SJCRH30 (cell line): ENCODE data around the gene CD300E. TPM values are rescaled to one million over a fixed set of nuclear protein-coding genes. Genes with fewer than 3 reads are reported as not detected.
"Not testable (repeated sequence)": the region's sequence is repeated elsewhere in the genome, so short reads cannot be mapped to it uniquely, and the experiment has no call there.

Source experiments
- DNase-seq, 2 experiments: peaks; one replicate each; pipeline ENCODE4 v3.0.0-alpha.2; 2015 to 2020
- H3K27ac ChIP-seq: fragments of 250-450 bp; sonication (Bioruptor Pico); 2 replicates; pipeline ENCODE4 v1.5.1; 2020; ENCODE audit warnings: mild to moderate bottlenecking, moderate library complexity
- H3K27me3 ChIP-seq: fragments of 250-450 bp; sonication (Bioruptor Pico); 2 replicates; pipeline ENCODE4 v1.5.1; 2020; ENCODE audit warnings: mild to moderate bottlenecking, moderate library complexity
- H3K36me3 ChIP-seq: fragments of 250-450 bp; sonication (Bioruptor Pico); 2 replicates; pipeline ENCODE4 v1.5.1; 2020; ENCODE audit warnings: mild to moderate bottlenecking, moderate library complexity
- H3K4me1 ChIP-seq: fragments of 250-450 bp; sonication (Bioruptor Pico); 2 replicates; pipeline ENCODE4 v1.5.1; 2020; ENCODE audit warnings: mild to moderate bottlenecking, moderate library complexity
- H3K4me3 ChIP-seq: fragments of 250-450 bp; sonication (Bioruptor Pico); 2 replicates; pipeline ENCODE4 v1.5.1; 2020; ENCODE audit warnings: mild to moderate bottlenecking, moderate library complexity
- H3K9me3 ChIP-seq: fragments of 250-450 bp; sonication (Bioruptor Pico); replicated peaks from 2 replicates; pipeline ENCODE4 v1.5.1; 2020; ENCODE audit warnings: mild to moderate bottlenecking, moderate library complexity
- total RNA-seq: library from RNA; depleted of rRNA; stranded (reverse); fragments of >200 nt; shearing (Covaris generic); gene quantifications from 2 replicates; pipeline ENCODE4 v1.2.3, GENCODE V29; 2014

Gene CD300E
- total RNA-seq, 1 experiment from 2014 or later: 0.22 TPM

DNA sequence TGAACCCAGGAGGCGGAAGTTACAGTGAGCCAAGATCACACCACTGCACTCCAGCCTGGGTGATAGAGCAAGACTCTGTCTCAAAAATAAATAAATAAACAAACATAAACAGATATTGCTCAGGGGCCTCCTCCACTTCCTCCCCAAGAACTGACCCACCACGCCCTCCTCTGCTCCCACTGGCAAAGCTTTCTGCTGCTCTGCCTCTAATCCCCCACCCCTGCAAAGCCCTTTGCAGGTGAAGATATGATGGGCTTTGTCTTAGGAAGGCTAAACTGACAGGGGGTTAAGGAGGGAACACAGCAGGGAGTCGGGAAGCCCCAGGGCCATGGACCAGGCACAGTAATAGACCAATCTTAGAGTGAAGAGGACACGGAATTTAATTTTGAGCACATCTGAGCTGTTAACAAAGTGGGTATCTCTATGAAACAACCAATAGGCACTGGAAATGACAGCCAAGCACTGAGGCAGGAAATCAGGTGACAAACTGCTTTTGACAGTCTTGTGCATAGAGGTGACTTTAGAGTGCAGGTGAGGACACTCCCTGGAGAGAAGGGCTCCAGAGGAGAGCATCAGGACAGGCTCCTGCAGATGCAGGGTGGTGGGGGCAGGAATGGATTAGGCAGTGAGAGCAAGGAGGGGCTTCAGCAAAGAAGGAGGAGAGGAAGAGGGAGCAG lies 25.1 kb downstream of the CD300E start:
- Histone ChIP-seq H3K36me3 (no peaks in the 10 kb centered on the region), H3K4me1 (no peaks in the 10 kb centered on the region)

DNA sequence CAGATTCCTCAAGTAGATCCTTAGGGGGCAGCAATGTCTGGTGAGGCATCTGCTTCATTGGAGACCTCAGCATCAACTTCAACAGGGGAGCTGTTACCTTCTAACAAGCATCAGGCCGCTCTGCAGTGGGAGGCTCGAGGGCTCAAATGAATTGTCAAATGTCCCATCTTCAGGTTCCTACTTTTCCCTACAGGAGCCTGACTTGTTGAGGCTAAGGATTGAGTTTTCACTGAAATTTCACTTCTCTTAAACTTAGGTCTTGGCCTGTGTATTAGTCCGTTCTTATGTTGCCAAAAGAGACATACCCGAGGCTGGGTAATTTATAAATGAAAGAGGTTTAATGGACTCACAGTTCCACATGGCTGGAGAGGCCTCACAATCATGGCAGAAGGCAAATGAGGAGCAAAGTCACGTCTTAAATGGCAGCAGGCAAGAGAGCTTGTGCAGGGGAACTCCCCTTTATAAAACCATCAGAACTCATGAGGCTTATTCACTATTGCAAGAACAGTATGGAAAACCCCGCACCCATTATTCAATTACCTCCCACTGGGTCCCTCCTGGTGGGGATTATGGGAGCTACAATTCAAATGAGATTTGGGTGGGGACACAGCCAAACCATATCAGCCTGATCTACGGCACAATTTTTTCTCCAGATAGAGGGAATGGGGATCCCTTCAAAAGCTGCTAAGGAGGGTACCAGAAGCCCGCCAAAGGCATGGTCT lies 26.3 kb downstream of the CD300E start:
- Histone ChIP-seq H3K27ac (no peak overlapping the region), H3K36me3 (no peaks in the 10 kb centered on the region), H3K9me3 (no peaks in the 10 kb centered on the region), H3K4me3 (no peak overlapping the region), H3K4me1 (no peaks in the 10 kb centered on the region), H3K27me3 (peaks cover 23% of the 10 kb centered on the region)
- DNase-seq: no peak

More for the DNA sequence above, 25.1 kb downstream of the CD300E start:
- no peak for DNase-seq
- Histone ChIP-seq H3K27ac (no peak overlapping the region), H3K27me3 (peaks cover 21% of the 10 kb centered on the region), H3K4me3 (no peak overlapping the region), H3K9me3 (no peaks in the 10 kb centered on the region)

DNA sequence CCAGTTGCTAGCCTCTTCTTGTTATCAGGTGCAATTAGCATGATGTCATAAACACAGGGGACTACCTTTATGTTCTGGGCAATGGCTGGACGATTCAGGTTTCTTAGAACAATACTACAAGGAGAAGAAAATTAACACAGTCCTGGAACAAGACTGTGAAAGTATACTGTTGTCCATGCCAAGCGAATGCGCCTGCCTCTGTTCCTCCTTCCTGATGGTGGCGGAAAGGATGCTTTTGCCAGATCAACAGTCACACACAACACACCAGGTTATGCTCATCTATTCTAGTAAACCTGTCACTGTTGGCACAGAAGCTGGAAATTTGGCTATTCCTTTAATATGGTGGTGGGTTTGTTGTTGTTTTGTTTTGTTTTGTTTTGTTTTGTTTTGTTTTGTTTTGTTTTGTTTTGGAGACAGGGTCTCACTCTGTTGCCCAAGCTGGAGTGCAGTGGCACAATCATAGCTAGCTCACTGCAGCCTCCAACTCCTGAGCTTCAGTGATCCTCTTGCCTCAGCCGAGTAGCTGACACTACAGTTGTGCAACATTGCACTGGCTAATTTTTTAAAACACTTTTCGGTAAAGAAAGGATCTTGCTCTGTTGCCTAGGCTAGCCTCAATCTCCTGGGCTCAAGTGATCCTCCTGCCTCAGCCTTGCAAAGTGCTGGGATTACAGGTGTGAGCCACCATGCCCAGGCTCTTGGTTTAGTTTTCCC lies 28.3 kb downstream of the CD300E start:
- no peaks in the 10 kb centered on the region for H3K4me1 ChIP-seq
- no peak overlapping the region for H3K27ac ChIP-seq
- H3K36me3 ChIP-seq: no peaks in the 10 kb centered on the region
- no peaks in the 10 kb centered on the region for H3K9me3 ChIP-seq
- DNase-seq: no peak
- peaks cover 17% of the 10 kb centered on the region for H3K27me3 ChIP-seq
- no peak overlapping the region for H3K4me3 ChIP-seq

DNA sequence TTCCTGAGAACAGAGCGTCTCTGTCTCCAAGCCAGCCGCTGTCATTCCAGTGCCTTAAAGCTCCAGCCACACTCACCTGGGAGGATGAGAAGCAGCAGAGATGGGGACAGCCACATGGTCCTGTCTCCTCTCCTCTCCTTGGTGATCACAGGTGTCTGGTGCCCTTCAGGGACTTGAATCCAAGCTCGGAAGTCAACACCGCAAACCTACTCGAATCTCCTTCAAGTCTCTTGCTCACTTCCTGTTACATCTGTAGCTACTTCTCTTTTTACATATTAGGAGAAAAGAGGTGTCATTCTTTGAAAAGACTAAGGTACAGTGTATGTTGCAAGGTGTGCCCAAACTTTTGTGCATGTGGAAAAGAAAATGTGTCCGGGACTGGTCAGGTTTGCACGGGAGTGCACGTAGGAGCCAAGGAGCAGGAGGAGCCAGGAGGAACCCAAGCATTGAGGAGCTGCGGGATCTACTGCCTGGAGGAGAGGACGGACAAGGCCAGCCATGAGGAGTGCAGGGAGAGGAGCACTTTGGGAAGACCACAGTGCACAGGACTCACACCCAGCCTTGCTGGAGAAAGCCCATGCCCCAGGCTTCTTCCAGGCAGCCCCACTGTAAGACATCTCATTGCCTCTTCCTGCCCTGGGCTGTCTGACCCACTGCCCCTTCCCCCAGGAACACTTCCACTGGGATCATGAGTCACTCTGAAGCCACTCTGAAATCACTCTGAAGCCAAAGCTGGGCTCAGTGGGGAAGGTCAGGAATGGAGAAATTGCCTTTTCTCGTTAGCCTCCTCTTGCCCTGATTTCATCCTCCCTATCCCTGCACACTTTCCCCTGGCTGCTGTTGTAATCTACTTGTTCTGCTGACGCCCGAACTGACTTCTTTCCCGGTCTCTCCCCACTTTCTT lies 31.2 kb downstream of the CD300E start, which contains the start of gene CD300LD:
TSS of gene CD300LD (minus strand) at position 197 of the 904 bp plus-strand sequence. CDS start at position 116, 81 bp downstream.
- Histone ChIP-seq H3K36me3 (no peaks in the 10 kb centered on the region), H3K27ac (no peak within 1 kb of the TSS), H3K27me3 (peaks cover 15% of the 10 kb centered on the region), H3K4me1 (no peaks in the 10 kb centered on the region), H3K9me3 (no peaks in the 10 kb centered on the region), H3K4me3 (no peak within 1 kb of the TSS)
- no peak for DNase-seq

DNA sequence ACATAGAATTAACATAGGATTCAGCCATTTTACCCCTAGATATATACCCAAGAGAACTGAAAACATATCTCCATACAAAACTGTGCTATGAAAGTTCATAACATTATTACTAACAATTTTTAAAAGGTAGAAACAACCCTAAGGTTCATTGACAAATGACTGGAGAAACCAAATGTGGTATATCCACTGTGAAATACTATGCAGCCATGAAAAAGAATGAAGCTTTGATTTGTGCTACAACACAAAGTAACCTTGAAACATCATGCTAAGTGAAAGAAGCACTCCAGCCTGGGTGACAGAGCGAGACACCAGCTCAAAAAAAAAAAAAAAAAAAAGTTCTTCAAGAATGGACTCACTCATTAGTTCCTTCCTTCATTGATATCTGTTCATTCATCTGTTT lies 32.0 kb downstream of the CD300E start:
- Histone ChIP-seq H3K27ac (no peak overlapping the region), H3K4me1 (no peaks in the 10 kb centered on the region), H3K27me3 (peaks cover 18% of the 10 kb centered on the region), H3K9me3 (no peaks in the 10 kb centered on the region), H3K4me3 (no peak overlapping the region), H3K36me3 (no peaks in the 10 kb centered on the region)
- DNase-seq: no peak

DNA sequence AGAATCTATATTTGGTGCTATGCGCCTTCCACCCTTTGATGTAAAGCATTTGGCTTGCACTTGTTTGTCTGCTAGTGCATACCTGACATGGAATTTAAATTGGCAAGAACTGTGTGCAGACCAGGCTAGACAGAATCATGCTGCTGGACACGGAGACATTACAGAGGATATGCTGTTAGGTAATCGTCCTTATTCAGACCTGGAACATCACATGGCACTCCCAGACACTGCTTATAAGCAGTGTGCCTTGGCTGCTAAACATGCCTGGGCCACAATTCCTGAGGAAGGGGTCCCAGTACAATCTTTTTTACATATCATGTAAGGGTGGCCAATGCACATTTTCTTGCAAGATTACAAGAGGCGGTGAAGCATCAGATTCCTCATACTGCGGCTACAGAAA lies 37.8 kb downstream of the CD300E start:
- Histone ChIP-seq H3K36me3 (no peaks in the 10 kb centered on the region), H3K27ac (no peak overlapping the region)
- no peak for DNase-seq

DNA sequence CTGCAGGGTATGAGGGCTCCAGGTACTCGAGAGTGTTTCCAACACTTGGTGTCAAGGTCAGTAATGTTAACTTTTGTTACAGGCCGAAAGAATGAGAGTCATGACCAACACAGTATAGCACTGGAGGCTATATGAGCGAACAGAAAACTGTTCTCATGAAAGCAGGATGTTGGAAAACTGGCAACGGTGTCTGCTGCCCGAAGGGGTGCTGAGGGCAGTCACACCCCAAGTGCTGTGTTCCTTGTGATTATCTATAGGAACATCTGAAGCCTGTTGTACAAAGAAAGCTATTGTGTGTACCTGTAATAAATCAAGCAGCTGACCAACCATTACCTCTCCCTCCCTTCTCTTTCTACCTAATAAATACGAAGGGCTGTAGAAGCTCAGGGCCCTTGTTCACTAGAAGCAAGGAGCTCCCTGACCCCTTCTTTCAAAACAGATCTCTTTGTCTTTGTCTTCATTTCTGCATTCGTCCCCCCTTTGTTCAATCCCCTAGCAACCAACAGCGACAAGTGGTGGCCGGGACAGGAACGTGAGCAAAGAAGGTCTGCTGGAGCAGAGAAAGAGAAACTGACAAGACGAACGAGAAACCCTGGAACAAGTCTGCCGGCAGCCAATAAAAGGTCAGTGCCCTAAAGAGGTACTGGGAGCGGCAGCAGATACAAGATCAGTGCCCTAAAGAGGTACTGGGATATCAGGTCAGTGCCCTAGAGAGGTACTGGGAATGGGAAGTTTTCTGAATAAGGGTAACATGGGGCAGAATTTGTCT lies 39.1 kb downstream of the CD300E start:
- no peaks in the 10 kb centered on the region for H3K36me3 ChIP-seq
- no peak overlapping the region for H3K27ac ChIP-seq
- no peaks in the 10 kb centered on the region for H3K4me1 ChIP-seq
- H3K27me3 ChIP-seq: peaks cover 19% of the 10 kb centered on the region
- no peaks in the 10 kb centered on the region for H3K9me3 ChIP-seq
- H3K4me3 ChIP-seq: no peak overlapping the region
- DNase-seq: no peak

More for the DNA sequence above, 37.8 kb downstream of the CD300E start:
- Histone ChIP-seq H3K4me1 (no peaks in the 10 kb centered on the region), H3K9me3 (no peaks in the 10 kb centered on the region), H3K27me3 (peaks cover 19% of the 10 kb centered on the region), H3K4me3 (no peak overlapping the region)

DNA sequence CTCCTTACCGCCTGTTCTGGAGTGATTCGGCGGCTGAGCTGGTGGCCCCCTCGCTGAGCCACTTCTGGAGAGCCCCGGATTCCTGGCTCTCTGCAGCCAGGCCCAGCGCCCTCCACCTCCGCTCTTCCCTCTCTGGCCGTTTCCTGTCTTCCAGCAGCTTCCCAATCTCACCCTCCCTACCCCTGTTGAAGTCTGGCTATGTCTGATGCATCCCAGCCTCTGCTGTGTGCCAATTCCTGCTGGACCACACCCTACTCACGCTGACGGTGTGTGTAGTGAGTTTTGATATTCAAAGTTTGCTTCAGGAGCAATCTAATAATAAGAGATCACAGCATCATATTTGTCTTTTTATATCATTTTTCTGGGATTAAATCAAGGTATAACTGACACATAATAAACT lies 40.9 kb downstream of the CD300E start:
- no peaks in the 10 kb centered on the region for H3K4me1 ChIP-seq
- no peak for DNase-seq
- no peak overlapping the region for H3K27ac ChIP-seq
- H3K9me3 ChIP-seq: no peaks in the 10 kb centered on the region
- no peak overlapping the region for H3K4me3 ChIP-seq
- no peaks in the 10 kb centered on the region for H3K36me3 ChIP-seq
- peaks cover 23% of the 10 kb centered on the region for H3K27me3 ChIP-seq

DNA sequence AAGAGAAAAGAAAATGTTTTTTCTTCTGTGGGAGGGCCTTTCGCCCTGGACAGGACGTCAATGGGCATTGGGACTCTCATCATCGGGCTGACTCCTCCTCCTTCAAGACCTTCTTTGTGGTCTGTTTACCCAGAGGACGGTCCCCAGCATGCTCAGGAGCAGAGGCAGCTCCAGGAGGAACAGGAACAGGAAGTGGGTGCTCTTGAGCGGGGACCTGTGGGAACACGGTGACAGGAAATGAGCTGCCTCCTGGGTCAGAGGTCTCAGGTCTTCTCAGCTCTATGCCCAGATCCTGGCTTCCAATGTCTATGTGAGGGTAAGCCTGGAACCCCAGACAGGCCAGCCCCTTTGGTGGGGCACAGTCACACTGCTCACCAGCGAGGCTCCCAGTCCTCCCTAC lies 43.6 kb downstream of the CD300E start:
- H3K27ac ChIP-seq: no peak overlapping the region
- H3K4me1 ChIP-seq: no peaks in the 10 kb centered on the region
- no peak for DNase-seq
- H3K36me3 ChIP-seq: no peaks in the 10 kb centered on the region
- H3K4me3 ChIP-seq: no peak overlapping the region
- H3K27me3 ChIP-seq: peaks cover 12% of the 10 kb centered on the region; the same call in 1 of the 2 replicates
- no peaks in the 10 kb centered on the region for H3K9me3 ChIP-seq

DNA sequence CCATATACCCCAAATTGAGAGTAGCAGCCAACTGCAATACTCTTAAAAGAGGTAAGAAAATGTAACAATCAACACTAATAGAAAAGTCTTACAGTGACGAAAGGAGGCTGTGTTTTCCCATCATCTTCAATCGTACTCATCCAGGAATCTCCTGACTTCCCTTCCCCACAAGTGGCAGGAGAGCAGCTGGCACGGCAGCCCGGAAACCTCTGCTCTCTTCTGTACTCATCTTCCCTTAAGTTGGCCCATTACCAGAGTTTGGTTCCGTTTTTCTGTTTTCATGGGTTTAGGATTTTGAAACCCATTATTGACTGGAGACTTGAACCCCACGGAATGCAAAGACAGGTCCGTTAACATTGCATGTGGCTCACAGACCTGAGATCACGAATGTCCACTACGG lies 44.6 kb downstream of the CD300E start:
- Histone ChIP-seq H3K4me3 (no peak overlapping the region), H3K27ac (no peak overlapping the region), H3K4me1 (no peaks in the 10 kb centered on the region), H3K36me3 (no peaks in the 10 kb centered on the region), H3K9me3 (no peaks in the 10 kb centered on the region), H3K27me3 (peaks cover 15% of the 10 kb centered on the region)
- no peak for DNase-seq

DNA sequence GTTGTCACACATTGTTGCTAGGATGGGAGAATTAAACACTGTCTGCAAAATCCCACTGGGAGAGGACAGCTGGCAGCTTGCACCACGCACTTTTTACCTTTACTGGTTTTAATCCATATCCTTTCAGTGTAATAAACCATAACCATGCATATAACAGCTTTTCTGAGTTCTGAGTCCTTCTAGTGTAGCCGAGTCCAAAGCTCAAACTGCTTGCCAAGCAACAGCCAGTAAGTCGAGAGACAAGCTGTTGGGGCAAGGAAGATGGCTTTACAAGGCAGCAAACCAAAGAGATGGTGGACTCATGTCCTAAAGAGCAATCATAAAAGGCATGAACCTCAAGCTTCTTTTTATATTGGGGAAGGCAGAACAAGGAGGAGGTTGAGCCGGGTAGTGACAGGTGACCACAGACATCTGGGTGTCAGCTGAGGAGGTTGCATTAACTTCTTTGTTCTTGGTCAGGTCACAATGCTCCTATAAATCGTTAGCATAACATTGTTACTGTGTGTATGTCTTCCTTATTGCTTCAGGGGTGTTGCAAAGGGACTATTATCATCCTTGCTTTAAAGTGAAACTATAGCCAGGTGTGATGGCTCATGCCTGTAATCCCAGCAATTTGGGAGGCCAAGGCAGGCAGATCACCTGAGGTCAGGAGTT lies 48.9 kb downstream of the CD300E start:
- Histone ChIP-seq H3K36me3 (no peaks in the 10 kb centered on the region), H3K4me1 (peaks cover 2% of the 10 kb centered on the region; the same call in 1 of the 2 replicates), H3K27me3 (peaks cover 24% of the 10 kb centered on the region), H3K4me3 (no peak overlapping the region), H3K27ac (no peak overlapping the region), H3K9me3 (no peaks in the 10 kb centered on the region; the same call in 1 of the 2 replicates)
- no peak for DNase-seq

DNA sequence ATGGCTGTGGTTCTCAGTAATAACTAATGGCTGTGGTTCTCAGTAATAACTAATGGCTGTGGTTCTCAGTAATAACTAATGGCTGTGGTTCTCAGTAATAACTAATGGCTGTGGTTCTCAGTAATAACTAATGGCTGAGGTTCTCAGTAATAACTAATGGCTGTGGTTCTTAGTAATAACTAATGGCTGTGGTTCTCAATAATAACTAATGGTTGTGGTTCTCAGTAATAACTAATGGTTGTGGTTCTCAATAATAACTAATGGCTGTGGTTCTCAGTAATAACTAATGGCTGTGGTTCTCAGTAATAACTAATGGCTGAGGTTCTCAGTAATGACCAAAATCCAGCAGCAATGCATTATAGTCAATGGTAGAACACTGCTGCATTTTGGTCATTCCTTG lies 49.9 kb downstream of the CD300E start:
- H3K27me3 ChIP-seq: peaks cover 20% of the 10 kb centered on the region
- H3K27ac ChIP-seq, H3K4me3 ChIP-seq, H3K4me1 ChIP-seq, H3K36me3 ChIP-seq, H3K9me3 ChIP-seq, DNase-seq: not testable (repeated sequence)

DNA sequence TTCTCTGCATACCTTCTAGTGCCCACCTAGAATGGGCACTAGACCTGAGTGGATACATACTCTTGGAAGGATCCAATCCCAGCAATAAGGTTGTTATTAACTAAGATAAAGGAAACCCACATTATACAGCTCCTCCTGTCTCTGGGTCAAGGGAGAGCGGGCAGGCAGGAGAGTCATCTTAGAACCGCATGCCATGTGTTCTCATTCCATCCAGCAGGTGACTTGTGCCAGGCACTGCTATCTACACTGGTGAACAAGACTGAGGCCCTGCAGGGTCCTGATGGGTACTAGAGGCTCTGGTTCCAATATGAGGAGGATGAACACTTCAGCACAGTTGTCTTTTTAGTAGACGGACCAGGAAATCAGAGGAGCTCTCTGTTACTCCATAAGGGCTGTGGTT lies 50.4 kb downstream of the CD300E start:
- DNase-seq: no peak
- no peak overlapping the region for H3K4me3 ChIP-seq
- peaks cover 2% of the 10 kb centered on the region; the same call in 1 of the 2 replicates for H3K4me1 ChIP-seq
- no peaks in the 10 kb centered on the region for H3K36me3 ChIP-seq
- H3K27me3 ChIP-seq: peaks cover 21% of the 10 kb centered on the region
- H3K9me3 ChIP-seq: no peaks in the 10 kb centered on the region; the same call in 1 of the 2 replicates
- H3K27ac ChIP-seq: no peak overlapping the region
